ENCODE measurements around the gene SEL1L3.

- no peak for TF ChIP-seq CTCF (conservative IDR thresholded peaks at IDR 0.05)
- TF ChIP-seq ZFX (IDR thresholded peaks at IDR 0.05), result no peak
Observed at GRCh38 chr4:25892796-25893195, 30.0 kb upstream of the SEL1L3 start.

Data from C4-2B (cell line).